C4-2B (cell line): ENCODE measurements around the gene PLP2.

Experiments
- ZFX ChIP-seq: fragments of 450-650 bp; IDR thresholded peaks from 2 replicates; pipeline ENCODE4 v1.6.1; 2017
- TF ChIP-seq, protein P1 (sequence below): fragments of 450-650 bp; conservative IDR thresholded peaks from 2 replicates; pipeline ENCODE4 v1.5.1; 2017; ENCODE audit warnings: mild to moderate bottlenecking

DNA sequence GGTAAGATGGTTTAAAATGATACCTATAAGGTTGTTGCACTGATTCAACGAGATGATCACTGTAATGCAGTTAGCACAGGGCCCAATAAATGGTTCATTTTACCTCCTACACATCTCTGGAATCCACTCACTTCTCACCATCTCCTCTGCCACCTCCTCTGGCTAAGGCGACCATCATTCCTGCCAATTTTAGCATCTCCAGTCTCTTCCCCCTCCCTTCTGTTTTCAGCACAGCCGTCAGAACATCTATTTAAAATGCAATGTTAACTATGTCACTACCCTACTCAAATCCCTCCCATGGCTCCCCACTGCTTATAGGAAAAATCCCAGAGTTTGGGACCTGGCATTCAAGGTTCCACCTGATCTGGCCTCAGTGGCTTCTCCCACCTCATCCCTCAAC, 31.8 kb downstream of the PLP2 start:
- TF ChIP-seq, protein P1, sequence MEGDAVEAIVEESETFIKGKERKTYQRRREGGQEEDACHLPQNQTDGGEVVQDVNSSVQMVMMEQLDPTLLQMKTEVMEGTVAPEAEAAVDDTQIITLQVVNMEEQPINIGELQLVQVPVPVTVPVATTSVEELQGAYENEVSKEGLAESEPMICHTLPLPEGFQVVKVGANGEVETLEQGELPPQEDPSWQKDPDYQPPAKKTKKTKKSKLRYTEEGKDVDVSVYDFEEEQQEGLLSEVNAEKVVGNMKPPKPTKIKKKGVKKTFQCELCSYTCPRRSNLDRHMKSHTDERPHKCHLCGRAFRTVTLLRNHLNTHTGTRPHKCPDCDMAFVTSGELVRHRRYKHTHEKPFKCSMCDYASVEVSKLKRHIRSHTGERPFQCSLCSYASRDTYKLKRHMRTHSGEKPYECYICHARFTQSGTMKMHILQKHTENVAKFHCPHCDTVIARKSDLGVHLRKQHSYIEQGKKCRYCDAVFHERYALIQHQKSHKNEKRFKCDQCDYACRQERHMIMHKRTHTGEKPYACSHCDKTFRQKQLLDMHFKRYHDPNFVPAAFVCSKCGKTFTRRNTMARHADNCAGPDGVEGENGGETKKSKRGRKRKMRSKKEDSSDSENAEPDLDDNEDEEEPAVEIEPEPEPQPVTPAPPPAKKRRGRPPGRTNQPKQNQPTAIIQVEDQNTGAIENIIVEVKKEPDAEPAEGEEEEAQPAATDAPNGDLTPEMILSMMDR: no peak
- no peak for TF ChIP-seq ZFX
